A673 (cell line): ENCODE measurements around the gene TIGD6.

Experiments used
- EZH2 ChIP-seq: fragments of 200-600 bp; sonication (generic); IDR thresholded peaks from 2 replicates; pipeline ENCODE4 v1.6.1; 2017; ENCODE audit warnings: borderline replicate concordance, low read depth, mild to moderate bottlenecking, mixed read lengths, antibody characterized with exemption, low read length; ENCODE audit not compliant: poor library complexity, severe bottlenecking
- TF ChIP-seq, protein P1 (sequence below): fragments of 300-800, 200-600 bp; sonication (generic); conservative IDR thresholded peaks from 2 replicates; pipeline ENCODE4 v1.5.1; 2017; ENCODE audit warnings: low read depth, mild to moderate bottlenecking, antibody characterized with exemption, low read length, moderate library complexity, mixed read lengths

- TF ChIP-seq, protein P1, sequence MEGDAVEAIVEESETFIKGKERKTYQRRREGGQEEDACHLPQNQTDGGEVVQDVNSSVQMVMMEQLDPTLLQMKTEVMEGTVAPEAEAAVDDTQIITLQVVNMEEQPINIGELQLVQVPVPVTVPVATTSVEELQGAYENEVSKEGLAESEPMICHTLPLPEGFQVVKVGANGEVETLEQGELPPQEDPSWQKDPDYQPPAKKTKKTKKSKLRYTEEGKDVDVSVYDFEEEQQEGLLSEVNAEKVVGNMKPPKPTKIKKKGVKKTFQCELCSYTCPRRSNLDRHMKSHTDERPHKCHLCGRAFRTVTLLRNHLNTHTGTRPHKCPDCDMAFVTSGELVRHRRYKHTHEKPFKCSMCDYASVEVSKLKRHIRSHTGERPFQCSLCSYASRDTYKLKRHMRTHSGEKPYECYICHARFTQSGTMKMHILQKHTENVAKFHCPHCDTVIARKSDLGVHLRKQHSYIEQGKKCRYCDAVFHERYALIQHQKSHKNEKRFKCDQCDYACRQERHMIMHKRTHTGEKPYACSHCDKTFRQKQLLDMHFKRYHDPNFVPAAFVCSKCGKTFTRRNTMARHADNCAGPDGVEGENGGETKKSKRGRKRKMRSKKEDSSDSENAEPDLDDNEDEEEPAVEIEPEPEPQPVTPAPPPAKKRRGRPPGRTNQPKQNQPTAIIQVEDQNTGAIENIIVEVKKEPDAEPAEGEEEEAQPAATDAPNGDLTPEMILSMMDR, result no peak
- no peak for TF ChIP-seq EZH2
Measured at GRCh38 chr5:150020249-150020648, 19.8 kb upstream of the TIGD6 start.
